H1 (cell line): ENCODE results near the gene CTNNA3. TPM values are rescaled to one million over a fixed set of nuclear protein-coding genes. Genes with fewer than 3 reads are reported as not detected.

Experiments
- BCL11A ChIP-seq, 2 experiments: IDR thresholded peaks; one replicate each; pipeline ENCODE4 v1.6.1; 2011; ENCODE audit warnings: low read depth in 2 of 2, low read length in 2 of 2, mild to moderate bottlenecking in 2 of 2
- CHD2 ChIP-seq: IDR thresholded peaks from 2 replicates; pipeline ENCODE4 v1.6.1; 2012; ENCODE audit warnings: low read length, improper control_type of control experiment
- GTF2F1 ChIP-seq: IDR thresholded peaks from 2 replicates; pipeline ENCODE4 v1.6.1; 2012; ENCODE audit warnings: low read depth, low read length, improper control_type of control experiment, borderline replicate concordance
- KDM1A ChIP-seq: fragments of 200-600, 300-600 bp; sonication (generic); IDR thresholded peaks from 2 replicates; pipeline ENCODE4 v1.7.1; 2016; ENCODE audit warnings: mild to moderate bottlenecking, low read length, borderline replicate concordance
- KDM5A ChIP-seq: fragments of 200-600 bp; IDR thresholded peaks from 2 replicates; pipeline ENCODE4 v1.7.1; 2012; ENCODE audit warnings: mild to moderate bottlenecking, low read length, inconsistent platforms, mixed read lengths
- POLR2A ChIP-seq, 2 experiments: IDR thresholded peaks; 1 replicate in 1 of 2; 2 replicates in 1 of 2; pipeline ENCODE4 v1.6.1; 2011; ENCODE audit warnings: low read depth in 2 of 2, low read length in 2 of 2, mild to moderate bottlenecking in 2 of 2; ENCODE audit errors: control extremely low read depth in 1 of 2
- polyA plus RNA-seq, 7 experiments: library from polyadenylated mRNA; depleted of rRNA in 3 of 7; stranded (reverse) in 5 of 7; unstranded in 2 of 7; fragments of >200 nt in 5 of 7; fragments of 200-250 nt in 2 of 7; gene quantifications; 1 replicate in 5 of 7; 2 replicates in 1 of 7; 4 replicates in 1 of 7; pipeline versions ENCODE4 v1.2.1 to v1.2.3, GENCODE V29; 2011 to 2013; ENCODE audit warnings: missing spikeins in 2 of 7, mixed read lengths in 2 of 7
- total RNA-seq: library from RNA; stranded (reverse); fragmentation: NEBNext Ultra II Directional; extraction: Animal tissue kit (Norgen Biotek cat#: 25700); gene quantifications from 2 replicates; pipeline ENCODE4 v1.2.1, GENCODE V29; 2021
- TF ChIP-seq, protein P1 (sequence below): fragments of 300-600 bp; sonication (generic); IDR thresholded peaks from 2 replicates; pipeline ENCODE4 v1.7.1; 2012; ENCODE audit warnings: low read length, moderate library complexity, mild to moderate bottlenecking, inconsistent platforms; ENCODE audit not compliant: insufficient replicate concordance
- TF ChIP-seq, protein P2 (sequence below): IDR thresholded peaks from 2 replicates; pipeline ENCODE4 v1.6.1; 2012; ENCODE audit warnings: inconsistent platforms
- TF ChIP-seq, protein P3 (sequence below): IDR thresholded peaks from 2 replicates; pipeline ENCODE4 v1.6.1; 2011; ENCODE audit warnings: low read length, improper control_type of control experiment

CTNNA3 gene
- total and polyA plus RNA-seq, 2 of the 8 experiments (the other 6 are each of a cell fraction or from before 2014, with no cell fraction given): 1.3 to 1.5 TPM

DNA sequence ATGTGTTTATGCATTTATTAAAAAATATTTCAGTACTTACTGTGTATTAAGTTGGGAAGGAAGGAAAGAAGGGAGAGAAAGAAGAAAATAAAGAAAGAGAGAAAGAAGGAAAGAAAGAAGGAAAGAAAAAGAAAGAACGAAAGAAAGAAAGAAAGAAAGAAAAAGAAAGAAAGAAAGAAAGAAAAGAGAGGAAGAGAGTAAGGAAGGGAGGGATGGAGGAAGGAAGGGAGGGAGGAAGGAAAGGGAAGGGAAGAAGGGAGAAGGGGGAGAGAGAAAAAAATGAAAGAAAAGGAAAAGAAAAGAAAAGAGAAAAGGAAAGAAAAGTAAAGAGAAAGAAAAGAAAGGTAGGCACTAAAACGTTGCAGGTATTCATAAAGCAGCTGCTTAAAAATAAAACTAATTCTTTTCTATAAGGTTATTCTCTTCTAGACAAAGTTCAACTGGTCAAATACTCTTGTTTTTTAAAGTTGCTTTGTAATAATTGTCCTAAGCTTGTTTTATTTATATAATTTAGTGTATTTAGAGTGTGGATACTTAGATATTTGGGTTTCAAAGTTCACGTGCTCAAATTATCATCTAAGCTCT is 1473.4 kb downstream of the CTNNA3 start (continued):
- TF ChIP-seq, protein P1, sequence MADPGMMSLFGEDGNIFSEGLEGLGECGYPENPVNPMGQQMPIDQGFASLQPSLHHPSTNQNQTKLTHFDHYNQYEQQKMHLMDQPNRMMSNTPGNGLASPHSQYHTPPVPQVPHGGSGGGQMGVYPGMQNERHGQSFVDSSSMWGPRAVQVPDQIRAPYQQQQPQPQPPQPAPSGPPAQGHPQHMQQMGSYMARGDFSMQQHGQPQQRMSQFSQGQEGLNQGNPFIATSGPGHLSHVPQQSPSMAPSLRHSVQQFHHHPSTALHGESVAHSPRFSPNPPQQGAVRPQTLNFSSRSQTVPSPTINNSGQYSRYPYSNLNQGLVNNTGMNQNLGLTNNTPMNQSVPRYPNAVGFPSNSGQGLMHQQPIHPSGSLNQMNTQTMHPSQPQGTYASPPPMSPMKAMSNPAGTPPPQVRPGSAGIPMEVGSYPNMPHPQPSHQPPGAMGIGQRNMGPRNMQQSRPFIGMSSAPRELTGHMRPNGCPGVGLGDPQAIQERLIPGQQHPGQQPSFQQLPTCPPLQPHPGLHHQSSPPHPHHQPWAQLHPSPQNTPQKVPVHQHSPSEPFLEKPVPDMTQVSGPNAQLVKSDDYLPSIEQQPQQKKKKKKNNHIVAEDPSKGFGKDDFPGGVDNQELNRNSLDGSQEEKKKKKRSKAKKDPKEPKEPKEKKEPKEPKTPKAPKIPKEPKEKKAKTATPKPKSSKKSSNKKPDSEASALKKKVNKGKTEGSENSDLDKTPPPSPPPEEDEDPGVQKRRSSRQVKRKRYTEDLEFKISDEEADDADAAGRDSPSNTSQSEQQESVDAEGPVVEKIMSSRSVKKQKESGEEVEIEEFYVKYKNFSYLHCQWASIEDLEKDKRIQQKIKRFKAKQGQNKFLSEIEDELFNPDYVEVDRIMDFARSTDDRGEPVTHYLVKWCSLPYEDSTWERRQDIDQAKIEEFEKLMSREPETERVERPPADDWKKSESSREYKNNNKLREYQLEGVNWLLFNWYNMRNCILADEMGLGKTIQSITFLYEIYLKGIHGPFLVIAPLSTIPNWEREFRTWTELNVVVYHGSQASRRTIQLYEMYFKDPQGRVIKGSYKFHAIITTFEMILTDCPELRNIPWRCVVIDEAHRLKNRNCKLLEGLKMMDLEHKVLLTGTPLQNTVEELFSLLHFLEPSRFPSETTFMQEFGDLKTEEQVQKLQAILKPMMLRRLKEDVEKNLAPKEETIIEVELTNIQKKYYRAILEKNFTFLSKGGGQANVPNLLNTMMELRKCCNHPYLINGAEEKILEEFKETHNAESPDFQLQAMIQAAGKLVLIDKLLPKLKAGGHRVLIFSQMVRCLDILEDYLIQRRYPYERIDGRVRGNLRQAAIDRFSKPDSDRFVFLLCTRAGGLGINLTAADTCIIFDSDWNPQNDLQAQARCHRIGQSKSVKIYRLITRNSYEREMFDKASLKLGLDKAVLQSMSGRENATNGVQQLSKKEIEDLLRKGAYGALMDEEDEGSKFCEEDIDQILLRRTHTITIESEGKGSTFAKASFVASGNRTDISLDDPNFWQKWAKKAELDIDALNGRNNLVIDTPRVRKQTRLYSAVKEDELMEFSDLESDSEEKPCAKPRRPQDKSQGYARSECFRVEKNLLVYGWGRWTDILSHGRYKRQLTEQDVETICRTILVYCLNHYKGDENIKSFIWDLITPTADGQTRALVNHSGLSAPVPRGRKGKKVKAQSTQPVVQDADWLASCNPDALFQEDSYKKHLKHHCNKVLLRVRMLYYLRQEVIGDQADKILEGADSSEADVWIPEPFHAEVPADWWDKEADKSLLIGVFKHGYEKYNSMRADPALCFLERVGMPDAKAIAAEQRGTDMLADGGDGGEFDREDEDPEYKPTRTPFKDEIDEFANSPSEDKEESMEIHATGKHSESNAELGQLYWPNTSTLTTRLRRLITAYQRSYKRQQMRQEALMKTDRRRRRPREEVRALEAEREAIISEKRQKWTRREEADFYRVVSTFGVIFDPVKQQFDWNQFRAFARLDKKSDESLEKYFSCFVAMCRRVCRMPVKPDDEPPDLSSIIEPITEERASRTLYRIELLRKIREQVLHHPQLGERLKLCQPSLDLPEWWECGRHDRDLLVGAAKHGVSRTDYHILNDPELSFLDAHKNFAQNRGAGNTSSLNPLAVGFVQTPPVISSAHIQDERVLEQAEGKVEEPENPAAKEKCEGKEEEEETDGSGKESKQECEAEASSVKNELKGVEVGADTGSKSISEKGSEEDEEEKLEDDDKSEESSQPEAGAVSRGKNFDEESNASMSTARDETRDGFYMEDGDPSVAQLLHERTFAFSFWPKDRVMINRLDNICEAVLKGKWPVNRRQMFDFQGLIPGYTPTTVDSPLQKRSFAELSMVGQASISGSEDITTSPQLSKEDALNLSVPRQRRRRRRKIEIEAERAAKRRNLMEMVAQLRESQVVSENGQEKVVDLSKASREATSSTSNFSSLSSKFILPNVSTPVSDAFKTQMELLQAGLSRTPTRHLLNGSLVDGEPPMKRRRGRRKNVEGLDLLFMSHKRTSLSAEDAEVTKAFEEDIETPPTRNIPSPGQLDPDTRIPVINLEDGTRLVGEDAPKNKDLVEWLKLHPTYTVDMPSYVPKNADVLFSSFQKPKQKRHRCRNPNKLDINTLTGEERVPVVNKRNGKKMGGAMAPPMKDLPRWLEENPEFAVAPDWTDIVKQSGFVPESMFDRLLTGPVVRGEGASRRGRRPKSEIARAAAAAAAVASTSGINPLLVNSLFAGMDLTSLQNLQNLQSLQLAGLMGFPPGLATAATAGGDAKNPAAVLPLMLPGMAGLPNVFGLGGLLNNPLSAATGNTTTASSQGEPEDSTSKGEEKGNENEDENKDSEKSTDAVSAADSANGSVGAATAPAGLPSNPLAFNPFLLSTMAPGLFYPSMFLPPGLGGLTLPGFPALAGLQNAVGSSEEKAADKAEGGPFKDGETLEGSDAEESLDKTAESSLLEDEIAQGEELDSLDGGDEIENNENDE: no peak
- TF ChIP-seq, protein P2, sequence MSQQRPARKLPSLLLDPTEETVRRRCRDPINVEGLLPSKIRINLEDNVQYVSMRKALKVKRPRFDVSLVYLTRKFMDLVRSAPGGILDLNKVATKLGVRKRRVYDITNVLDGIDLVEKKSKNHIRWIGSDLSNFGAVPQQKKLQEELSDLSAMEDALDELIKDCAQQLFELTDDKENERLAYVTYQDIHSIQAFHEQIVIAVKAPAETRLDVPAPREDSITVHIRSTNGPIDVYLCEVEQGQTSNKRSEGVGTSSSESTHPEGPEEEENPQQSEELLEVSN: no peak
- TF ChIP-seq POLR2A (IDR thresholded peaks at IDR 0.05; ENCODE audit: control extremely low read depth in 1 of 2, low read depth in 2 of 2, low read length in 2 of 2) (no peak), GTF2F1 (no peak), BCL11A (IDR thresholded peaks at IDR 0.05; ENCODE audit: low read depth in 2 of 2, low read length in 2 of 2) (no peak), KDM5A (no peak), CHD2 (no peak), KDM1A (no peak)
- TF ChIP-seq, protein P3, sequence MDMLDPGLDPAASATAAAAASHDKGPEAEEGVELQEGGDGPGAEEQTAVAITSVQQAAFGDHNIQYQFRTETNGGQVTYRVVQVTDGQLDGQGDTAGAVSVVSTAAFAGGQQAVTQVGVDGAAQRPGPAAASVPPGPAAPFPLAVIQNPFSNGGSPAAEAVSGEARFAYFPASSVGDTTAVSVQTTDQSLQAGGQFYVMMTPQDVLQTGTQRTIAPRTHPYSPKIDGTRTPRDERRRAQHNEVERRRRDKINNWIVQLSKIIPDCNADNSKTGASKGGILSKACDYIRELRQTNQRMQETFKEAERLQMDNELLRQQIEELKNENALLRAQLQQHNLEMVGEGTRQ: no peak
